IPS-11a (cell line): ENCODE measurements around the gene STK11IP.

ENCODE experiments used
- H3K4me3 ChIP-seq: one replicate; pipeline ENCODE4 v1.5.1; 2013; ENCODE audit warnings: low read depth, low read length, control low read depth

STK11IP gene

GRCh38 chr2:219576505-219577388 lies 20.9 kb upstream of the STK11IP start:
- no peak overlapping the region for H3K4me3 ChIP-seq

- H3K4me3 ChIP-seq: no peak overlapping the region
Observed at GRCh38 chr2:219578811-219579613, 18.6 kb upstream of the STK11IP start.

- no peak overlapping the region for H3K4me3 ChIP-seq
Observed at GRCh38 chr2:219581346-219581745, 16.3 kb upstream of the STK11IP start.

GRCh38 chr2:219591091-219591490 lies 6.6 kb upstream of the STK11IP start:
- H3K4me3 ChIP-seq: no peak overlapping the region

GRCh38 chr2:219592736-219593135 lies 4.9 kb upstream of the STK11IP start:
- H3K4me3 ChIP-seq: no peak overlapping the region

GRCh38 chr2:219593154-219593553 lies 4.5 kb upstream of the STK11IP start:
- no peak overlapping the region for H3K4me3 ChIP-seq

GRCh38 chr2:219595256-219595655 lies 2.4 kb upstream of the STK11IP start:
- H3K4me3 ChIP-seq: no peak overlapping the region

- H3K4me3 ChIP-seq: peak overlapping the region; percentile 86
Observed at GRCh38 chr2:219596954-219597551, 604 bp upstream of the STK11IP start.

GRCh38 chr2:219598308-219599078 lies 836 bp downstream of the STK11IP start:
- peak overlapping the region; percentile 86 for H3K4me3 ChIP-seq

DNA sequence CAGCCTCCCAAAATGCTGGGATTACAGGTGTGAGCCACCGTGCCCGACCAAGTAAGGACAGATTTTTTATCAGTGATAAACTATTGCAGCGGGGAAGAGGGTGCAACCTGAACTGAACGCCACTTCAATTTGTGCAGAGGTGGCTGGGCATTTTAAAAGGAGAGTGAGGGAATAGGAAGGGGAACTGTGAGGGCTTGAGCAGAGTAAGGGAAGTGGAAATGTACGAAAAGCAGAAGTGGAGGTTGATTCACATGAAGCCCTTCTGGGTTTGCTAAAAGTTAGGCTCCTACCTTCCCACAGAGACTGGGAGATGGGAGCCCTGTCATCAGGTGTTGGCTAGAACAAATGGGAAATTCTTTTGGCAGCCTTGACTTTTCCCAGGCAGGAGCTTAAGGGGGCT lies 6.1 kb downstream of the STK11IP start:
- H3K4me3 ChIP-seq: no peak overlapping the region

DNA sequence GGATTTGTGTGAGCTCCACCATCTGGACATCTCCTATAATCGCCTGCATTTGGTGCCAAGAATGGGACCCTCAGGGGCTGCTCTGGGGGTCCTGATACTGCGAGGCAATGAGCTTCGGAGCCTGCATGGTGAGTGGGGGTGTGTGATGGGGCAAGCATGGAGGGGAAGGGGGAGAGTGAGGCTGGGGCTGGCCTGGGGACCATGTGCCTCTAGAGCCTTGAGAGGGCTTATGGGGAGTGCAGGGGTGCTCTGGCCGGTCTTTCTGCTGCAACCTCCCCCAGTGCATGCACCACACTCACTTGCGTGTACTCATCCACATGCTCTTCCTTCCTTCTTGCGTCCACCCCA lies 7.9 kb downstream of the STK11IP start:
- H3K4me3 ChIP-seq: no peak overlapping the region

- H3K4me3 ChIP-seq: no peak overlapping the region
Observed at GRCh38 chr2:219607931-219608330, 10.3 kb downstream of the STK11IP start.

DNA sequence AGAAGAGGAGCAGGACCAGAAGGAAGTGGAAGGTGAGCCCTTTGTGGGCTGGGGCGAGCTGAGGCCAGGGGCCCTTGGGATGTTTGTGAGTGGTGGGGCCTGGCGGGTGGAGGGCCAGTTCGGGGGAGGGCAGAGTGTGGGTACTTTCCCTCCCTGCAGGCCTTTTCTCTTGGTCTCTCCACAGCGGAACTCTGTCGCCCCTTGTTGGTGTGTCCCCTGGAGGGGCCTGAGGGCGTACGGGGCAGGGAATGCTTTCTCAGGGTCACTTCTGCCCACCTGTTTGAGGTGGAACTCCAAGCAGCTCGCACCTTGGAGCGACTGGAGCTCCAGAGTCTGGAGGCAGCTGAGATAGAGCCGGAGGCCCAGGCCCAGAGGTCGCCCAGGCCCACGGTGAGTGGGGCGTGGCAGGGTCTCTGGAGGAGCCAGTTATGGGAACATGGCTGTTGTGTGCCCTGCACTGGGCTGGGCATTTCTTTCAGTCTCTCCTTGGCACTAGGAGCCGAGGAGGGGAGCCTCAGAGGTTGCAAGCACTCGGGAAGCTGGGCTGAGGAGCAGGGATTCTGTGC lies 10.8 kb downstream of the STK11IP start:
- no peak overlapping the region for H3K4me3 ChIP-seq

- no peak overlapping the region for H3K4me3 ChIP-seq
Observed at GRCh38 chr2:219609149-219609750, 11.6 kb downstream of the STK11IP start.

GRCh38 chr2:219611306-219611705 lies 13.6 kb downstream of the STK11IP start:
- H3K4me3 ChIP-seq: no peak overlapping the region

GRCh38 chr2:219611866-219612576 lies 14.4 kb downstream of the STK11IP start:
- no peak overlapping the region for H3K4me3 ChIP-seq

GRCh38 chr2:219612577-219613286 lies 15.1 kb downstream of the STK11IP start:
- no peak overlapping the region for H3K4me3 ChIP-seq

DNA sequence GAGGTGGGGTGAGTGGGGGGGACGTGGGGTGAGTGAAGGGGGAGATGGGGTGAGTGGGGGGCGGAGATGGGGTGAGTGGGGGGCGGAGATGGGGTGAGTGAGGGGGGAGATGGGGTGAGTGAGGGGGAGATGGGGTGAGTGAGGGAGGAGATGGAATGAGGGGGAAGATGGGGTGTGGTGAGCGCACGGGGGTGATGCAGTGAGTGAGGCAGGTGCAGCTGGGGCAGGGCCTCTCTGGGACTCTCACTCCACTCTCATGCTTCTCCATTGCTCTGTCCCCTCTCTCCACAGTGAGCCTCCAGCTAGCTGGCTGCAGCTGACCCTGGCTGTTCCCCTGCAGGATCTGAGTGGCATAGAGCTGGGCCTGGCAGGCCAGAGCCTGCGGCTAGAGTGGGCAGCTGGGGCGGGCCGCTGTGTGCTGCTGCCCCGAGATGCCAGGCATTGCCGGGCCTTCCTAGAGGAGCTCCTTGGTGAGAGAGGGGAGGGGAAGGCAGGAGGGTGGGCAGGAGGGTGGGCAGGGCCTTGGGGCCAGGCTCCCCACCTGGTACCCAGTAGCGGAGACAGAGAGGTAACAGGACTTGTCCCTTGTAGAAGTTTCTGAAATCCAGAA lies 15.9 kb downstream of the STK11IP start:
- H3K4me3 ChIP-seq: no peak overlapping the region
